OCI-LY7 (cell line): ENCODE measurements around the gene C16orf74. TPM values are rescaled to one million over a fixed set of nuclear protein-coding genes. Genes with fewer than 3 reads are reported as not detected.

Source experiments
- BruUV-seq: library from RNA; stranded (reverse); fragments of 400-500 nt; replicated peaks from 2 replicates; lab custom pipeline; 2021; lab: Mats Ljungman, UMichigan
- CTCF ChIA-PET: fragments of 300-600 bp; sonication (Branson Sonifier 250); formaldehyde crosslinking; loops from one replicate; lab custom pipeline; 2022; ENCODE audit warnings: antibody characterized with exemption; ENCODE audit not compliant: unreplicated experiment; lab: Charles Lee
- POLR2A ChIA-PET: fragments of 300-600 bp; sonication (Branson Sonifier 250); formaldehyde crosslinking; loops from one replicate; lab custom pipeline; 2022; ENCODE audit warnings: antibody characterized with exemption; lab: Charles Lee
- DNase-seq: peaks from one replicate; pipeline ENCODE4 v3.0.0-alpha.2; 2015; ENCODE audit warnings: low spot score
- H2AFZ ChIP-seq: fragments of 200-600 bp; sonication (generic), shearing (Covaris generic); 2 replicates; pipeline ENCODE4 v1.6.1; 2014; ENCODE audit warnings: mild to moderate bottlenecking, antibody characterized with exemption, low read length, moderate library complexity
- H3K27ac ChIP-seq: fragments of 200-600 bp; sonication (generic); 2 replicates; pipeline ENCODE4 v1.5.1; 2014; ENCODE audit warnings: mixed run types, low read depth, mild to moderate bottlenecking, moderate library complexity, low read length, inconsistent platforms; ENCODE audit not compliant: poor library complexity, severe bottlenecking
- H3K36me3 ChIP-seq: fragments of 200-600 bp; sonication (generic); 2 replicates; pipeline ENCODE4 v1.6.1; 2014; ENCODE audit warnings: mild to moderate bottlenecking, antibody characterized with exemption, low read length, moderate library complexity, mixed read lengths; ENCODE audit not compliant: insufficient read depth
- H3K4me1 ChIP-seq: fragments of 200-600 bp; sonication (generic); 2 replicates; pipeline ENCODE4 v1.5.1; 2014; ENCODE audit warnings: mild to moderate bottlenecking, low read length; ENCODE audit not compliant: insufficient read depth, poor library complexity, severe bottlenecking
- H3K4me2 ChIP-seq: fragments of 200-600 bp; sonication (generic); 2 replicates; pipeline ENCODE4 v1.6.1; 2014; ENCODE audit warnings: mild to moderate bottlenecking, low read length
- H3K4me3 ChIP-seq: fragments of 200-600 bp; sonication (generic); 2 replicates; pipeline ENCODE4 v1.5.1; 2014; ENCODE audit warnings: mild to moderate bottlenecking, low read depth, low read length; ENCODE audit not compliant: poor library complexity, severe bottlenecking
- H3K79me2 ChIP-seq: fragments of 200-600 bp; sonication (generic); 2 replicates; pipeline ENCODE4 v1.6.1; 2016; ENCODE audit warnings: low read depth, mild to moderate bottlenecking, low read length, moderate library complexity, mixed read lengths; ENCODE audit not compliant: insufficient read depth
- H3K9me2 ChIP-seq: fragments of 200-600 bp; sonication (generic); 2 replicates; pipeline ENCODE4 v1.6.1; 2016; ENCODE audit warnings: mild to moderate bottlenecking, low read length, mixed read lengths; ENCODE audit not compliant: insufficient read depth
- H3K9me3 ChIP-seq: fragments of 200-600 bp; sonication (generic); 2 replicates; pipeline ENCODE4 v1.6.1; 2014; ENCODE audit warnings: mild to moderate bottlenecking, mixed run types, low read length, mixed read lengths
- H4K20me1 ChIP-seq: fragments of 200-600 bp; sonication (generic); 2 replicates; pipeline ENCODE4 v1.6.1; 2014; ENCODE audit warnings: mild to moderate bottlenecking, antibody characterized with exemption, low read length, moderate library complexity, mixed read lengths; ENCODE audit not compliant: insufficient read depth
- EZH2phosphoT487 ChIP-seq: fragments of 200-600 bp; sonication (generic); IDR thresholded peaks from 2 replicates; pipeline ENCODE4 v1.6.1; 2018; ENCODE audit warnings: low read depth, borderline replicate concordance, mild to moderate bottlenecking, mixed run types, antibody characterized with exemption, low read length, moderate library complexity, mixed read lengths
- intact Hi-C: fragments of 100-400 bp; cut with micrococcal nuclease; formaldehyde crosslinking; loops from one replicate; pipeline ENCODE4 v1.10.0; 2022; ENCODE audit not compliant: unreplicated experiment
- total RNA-seq, 2 experiments: library from RNA; depleted of rRNA in 1 of 2; stranded (reverse); fragments of >200 nt in 1 of 2; shearing (Covaris generic) in 1 of 2; gene quantifications; 2 replicates each; pipeline ENCODE4 v1.2.3, GENCODE V29; 2014 to 2022
- TF ChIP-seq, protein P1 (sequence below): fragments of 200-600 bp; sonication (generic); conservative IDR thresholded peaks from 2 replicates; pipeline ENCODE4 v1.5.1; 2014; ENCODE audit warnings: mild to moderate bottlenecking, antibody characterized with exemption, low read length, moderate library complexity, mixed read lengths

Gene C16orf74
- total RNA-seq, 2 experiments from 2014 or later, result 6.8 to 9.7 TPM

DNA sequence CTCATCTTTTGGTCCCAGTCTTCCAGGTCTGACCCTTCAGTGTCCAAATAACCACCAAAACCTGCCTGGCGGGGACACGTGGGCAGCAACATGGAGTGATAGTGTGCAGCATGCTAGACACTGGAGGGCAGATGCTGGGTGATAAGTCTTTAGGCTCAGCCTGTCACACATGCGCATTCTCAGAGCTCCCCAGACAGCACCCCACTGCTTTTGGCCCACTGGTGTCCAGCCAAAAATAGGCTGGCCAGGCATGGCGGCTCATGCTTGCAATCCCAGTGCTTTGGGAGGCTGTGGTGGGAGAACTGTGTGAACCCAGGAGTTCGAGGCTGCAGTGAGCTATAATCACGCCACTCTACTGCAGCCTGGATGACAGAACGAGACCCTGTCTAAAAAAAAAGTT, 74.4 kb downstream of the C16orf74 start:
- BruUV-seq, result no TSS peak
- Histone ChIP-seq H3K4me2 (no peak overlapping the region), H3K9me2 (no peaks in the 10 kb centered on the region), H3K4me3 (no peak overlapping the region), H3K36me3 (peaks cover 100% of the 10 kb centered on the region), H3K4me1 (no peaks in the 10 kb centered on the region), H3K27ac (no peak overlapping the region), H2AFZ (no peak overlapping the region), H3K9me3 (no peaks in the 10 kb centered on the region), H4K20me1 (0 out of 2 replicates have a peak, but pooled peaks cover 9% of the 10 kb centered on the region), H3K79me2 (no peaks in the 10 kb centered on the region)
- intact Hi-C loops, result loop anchor here (5.0 kb wide), 1 partner anchor 41 kb away; no protein-coding TSS in a partner anchor
- POLR2A ChIA-PET, result interaction anchor here (2.3 kb wide), 1 partner anchor 9 kb away, joined by 9 read pairs; no protein-coding TSS in a partner anchor
- CTCF ChIA-PET, result no interaction called here
- no peak for DNase-seq
- TF ChIP-seq, protein P1, sequence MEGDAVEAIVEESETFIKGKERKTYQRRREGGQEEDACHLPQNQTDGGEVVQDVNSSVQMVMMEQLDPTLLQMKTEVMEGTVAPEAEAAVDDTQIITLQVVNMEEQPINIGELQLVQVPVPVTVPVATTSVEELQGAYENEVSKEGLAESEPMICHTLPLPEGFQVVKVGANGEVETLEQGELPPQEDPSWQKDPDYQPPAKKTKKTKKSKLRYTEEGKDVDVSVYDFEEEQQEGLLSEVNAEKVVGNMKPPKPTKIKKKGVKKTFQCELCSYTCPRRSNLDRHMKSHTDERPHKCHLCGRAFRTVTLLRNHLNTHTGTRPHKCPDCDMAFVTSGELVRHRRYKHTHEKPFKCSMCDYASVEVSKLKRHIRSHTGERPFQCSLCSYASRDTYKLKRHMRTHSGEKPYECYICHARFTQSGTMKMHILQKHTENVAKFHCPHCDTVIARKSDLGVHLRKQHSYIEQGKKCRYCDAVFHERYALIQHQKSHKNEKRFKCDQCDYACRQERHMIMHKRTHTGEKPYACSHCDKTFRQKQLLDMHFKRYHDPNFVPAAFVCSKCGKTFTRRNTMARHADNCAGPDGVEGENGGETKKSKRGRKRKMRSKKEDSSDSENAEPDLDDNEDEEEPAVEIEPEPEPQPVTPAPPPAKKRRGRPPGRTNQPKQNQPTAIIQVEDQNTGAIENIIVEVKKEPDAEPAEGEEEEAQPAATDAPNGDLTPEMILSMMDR, result no peak
- no peak for TF ChIP-seq EZH2phosphoT487

GRCh38 chr16:85675251-85675874, 75.5 kb downstream of the C16orf74 start:
- TSS peak; percentile 9 for BruUV-seq
- ChIA-PET POLR2A (interaction anchor here (1.0 to 2.3 kb wide), 2 partner anchors 10 to 41 kb away, joined by 3 to 9 read pairs; no protein-coding TSS in a partner anchor), CTCF (interaction anchor here (1.0 kb wide), 1 partner anchor 41 kb away, joined by 16 read pairs; no protein-coding TSS in a partner anchor)
- 0 out of 2 replicates have a peak, but pooled peaks cover 9% of the 10 kb centered on the region for H4K20me1 ChIP-seq
- H3K9me3 ChIP-seq, result no peaks in the 10 kb centered on the region
- no peaks in the 10 kb centered on the region for H3K4me1 ChIP-seq
- H3K79me2 ChIP-seq, result no peaks in the 10 kb centered on the region
- H3K36me3 ChIP-seq, result peaks cover 98% of the 10 kb centered on the region
- no peak overlapping the region for H3K27ac ChIP-seq
- H2AFZ ChIP-seq, result no peak overlapping the region
- no peak overlapping the region for H3K4me2 ChIP-seq
- DNase-seq, result peak; percentile 43
- TF ChIP-seq, protein P1, result peak; percentile 75
- no peak for TF ChIP-seq EZH2phosphoT487
- no peaks in the 10 kb centered on the region for H3K9me2 ChIP-seq
- no peak overlapping the region for H3K4me3 ChIP-seq
- intact Hi-C loops, result loop anchor here (5.0 kb wide), 1 partner anchor 42 kb away; no protein-coding TSS in a partner anchor

GRCh38 chr16:85674828-85675227, 76.1 kb downstream of the C16orf74 start:
- ChIA-PET POLR2A (interaction anchor here (1.0 kb wide), 1 partner anchor 41 kb away, joined by 3 read pairs; no protein-coding TSS in a partner anchor), CTCF (interaction anchor here (1.0 kb wide), 1 partner anchor 42 kb away, joined by 16 read pairs; no protein-coding TSS in a partner anchor)
- BruUV-seq, result TSS peak; percentile 38
- H2AFZ ChIP-seq, result no peak overlapping the region
- H3K4me1 ChIP-seq, result no peaks in the 10 kb centered on the region
- intact Hi-C loops, result loop anchor here (5.0 kb wide), 1 partner anchor 42 kb away; no protein-coding TSS in a partner anchor
- H3K27ac ChIP-seq, result no peak overlapping the region
- no peak overlapping the region for H3K4me3 ChIP-seq
- DNase-seq, result no peak
- H3K4me2 ChIP-seq, result no peak overlapping the region
- TF ChIP-seq, protein P1, result no peak
- TF ChIP-seq EZH2phosphoT487, result no peak
- peaks cover 98% of the 10 kb centered on the region for H3K36me3 ChIP-seq
- no peaks in the 10 kb centered on the region for H3K9me3 ChIP-seq
- H3K79me2 ChIP-seq, result no peaks in the 10 kb centered on the region
- no peaks in the 10 kb centered on the region for H3K9me2 ChIP-seq
- 0 out of 2 replicates have a peak, but pooled peaks cover 9% of the 10 kb centered on the region for H4K20me1 ChIP-seq
